ENCODE measurements around the gene CDC27. TPM values are rescaled to one million over a fixed set of nuclear protein-coding genes. Genes with fewer than 3 reads are reported as not detected.

CDC27 gene
- total and polyA plus RNA-seq, 2 of the 4 experiments (the other 2 are of a cell fraction), result 47.7 to 190 TPM

- Histone ChIP-seq H3K18ac (ENCODE audit: low read depth, low read length) (0 out of 2 replicates have a peak overlapping the region, but pooled peaks have one; percentile 29), H3K27me3 (ENCODE audit: control insufficient read depth, insufficient read depth, low read length) (no peaks in the 10 kb centered on the region), H2AK5ac (ENCODE audit: low read depth, low read length) (peak overlapping the region; percentile 43; the same call in 1 of the 2 replicates), H3K4me2 (ENCODE audit: low read depth, low read length) (peak overlapping the region; percentile 97), H2BK20ac (ENCODE audit: low read depth, low read length) (no peak overlapping the region), H4K5ac (ENCODE audit: low read depth, low read length) (peak overlapping the region; percentile 76; the same call in 1 of the 2 replicates), H2AFZ (replicated peaks; ENCODE audit: low read length, poor library complexity) (peak overlapping the region; percentile 98), H2AK9ac (replicated peaks; ENCODE audit: low read depth, low read length, poor library complexity) (peak overlapping the region; percentile 95), H3K4me1 (ENCODE audit: control insufficient read depth, insufficient read depth, low read length) (peaks cover 2% of the 10 kb centered on the region; the same call in 1 of the 2 replicates), H3K4me3 (ENCODE audit: insufficient read depth, low read depth, low read length) (peak overlapping the region; percentile 93), H2BK5ac (ENCODE audit: low read depth, low read length, poor library complexity, severe bottlenecking) (peak overlapping the region; percentile 70), H4K8ac (ENCODE audit: low read depth in 2 of 2, low read length in 2 of 2) (peak overlapping the region; percentile 59 to 95; a peak in 3 of 4 replicates), H3K9me3 (ENCODE audit: control insufficient read depth, insufficient read depth, low read length) (no peaks in the 10 kb centered on the region), H3K9me1 (ENCODE audit: insufficient read depth, low read length) (peaks cover 3% of the 10 kb centered on the region; the same call in 1 of the 2 replicates), H2BK120ac (ENCODE audit: low read depth, low read length) (no peak overlapping the region), H3K36me3 (ENCODE audit: control insufficient read depth, insufficient read depth, low read length) (peaks cover 2% of the 10 kb centered on the region), H2BK15ac (ENCODE audit: low read depth, low read length) (no peak overlapping the region), H3K4ac (ENCODE audit: low read depth, low read length) (peak overlapping the region; percentile 11; the same call in 1 of the 2 replicates), H3K23ac (ENCODE audit: low read depth, low read length) (peak overlapping the region; percentile 39; the same call in 1 of the 2 replicates), H3K56ac (ENCODE audit: extremely low read depth, insufficient read depth, low read length) (peak overlapping the region; percentile 35; the same call in 1 of the 2 replicates), H3K27ac (ENCODE audit: insufficient read depth, low read length) (peak overlapping the region; percentile 82), H3K79me1 (ENCODE audit: low read depth in 1 of 2, low read length in 2 of 2) (peaks cover 11 to 24% of the 10 kb centered on the region in 2 experiments; a peak in 3 of 4 replicates), H4K91ac (ENCODE audit: insufficient read depth, low read depth, low read length) (peak overlapping the region; percentile 44), H3K9ac (ENCODE audit: low read depth, low read length) (peak overlapping the region; percentile 84), H4K20me1 (ENCODE audit: insufficient read depth, low read length) (no peaks in the 10 kb centered on the region), H3K14ac (replicated peaks; ENCODE audit: low read depth, low read length) (peak overlapping the region; percentile 61; the same call in 1 of the 2 replicates)
- ATAC-seq (ENCODE audit: low read depth) (no peak), DNase-seq (no peak)
- intact Hi-C loops (cut with micrococcal nuclease), result no loop called here
- ChIA-PET POLR2A (ENCODE audit: unreplicated experiment) (no interaction called here), CTCF (no interaction called here)
- in situ Hi-C loops (cut with MboI; ENCODE audit: low sequenced_read_pairs), result no loop called here
- TF ChIP-seq MAZ (IDR thresholded peaks at IDR 0.05; ENCODE audit: borderline replicate concordance, low read depth, low read length), result no peak
- no peak for TF ChIP-seq MAFK (IDR thresholded peaks at IDR 0.05; ENCODE audit: low read depth, low read length)
- TF ChIP-seq CEBPB (IDR thresholded peaks at IDR 0.05; ENCODE audit: low read depth, low read length), result no peak
- TF ChIP-seq CHD1 (IDR thresholded peaks at IDR 0.05; ENCODE audit: low read depth, low read length), result no peak
- no peak for TF ChIP-seq RAD21 (IDR thresholded peaks at IDR 0.05; ENCODE audit: low read length)
- no peak for TF ChIP-seq POLR2A (IDR thresholded peaks at IDR 0.05; ENCODE audit: low read depth, low read length)
- TF ChIP-seq BHLHE40 (IDR thresholded peaks at IDR 0.05; ENCODE audit: low read depth, low read length), result no peak
- TF ChIP-seq MXI1 (IDR thresholded peaks at IDR 0.05; ENCODE audit: borderline replicate concordance, low read depth, low read length), result no peak
- TF ChIP-seq USF2 (IDR thresholded peaks at IDR 0.05; ENCODE audit: low read depth, low read length), result no peak
- no peak for TF ChIP-seq FOS (IDR thresholded peaks at IDR 0.05; ENCODE audit: low read depth, low read length)
- no peak for TF ChIP-seq CTCF (conservative IDR thresholded peaks at IDR 0.05; ENCODE audit: low read depth, low read length)
- TF ChIP-seq RCOR1 (IDR thresholded peaks at IDR 0.05; ENCODE audit: insufficient replicate concordance, low read length), result no peak
- no peak for TF ChIP-seq RFX5 (IDR thresholded peaks at IDR 0.05; ENCODE audit: low read depth, low read length)
- TF ChIP-seq NFE2L2 (IDR thresholded peaks at IDR 0.05; ENCODE audit: low read depth, low read length), result no peak
- 0% methylated on average over 1 of the region's 22 CpGs; no CpG with 5 or more reads in 1 of the 2 experiments for WGBS, 2 experiments (ENCODE audit: extremely low coverage in 2 of 2, insufficient read length in 1 of 2)
- dilution Hi-C loops (cut with HindIII; ENCODE audit: low sequenced_read_pairs, unreplicated experiment), result no loop called here
- no TSS peak for BruUV-seq (replicated peaks)
Measured at GRCh38 chr17:47099451-47099986, 89.6 kb downstream of the CDC27 start.
